GM23248 (cell line): ENCODE measurements around the gene MEIS2. TPM values are rescaled to one million over a fixed set of nuclear protein-coding genes. Genes with fewer than 3 reads are reported as not detected.
A peak's percentile ranks its signal among the peaks of the same experiment; 100 is the strongest.

Experiments
- DNase-seq: peaks from one replicate; pipeline ENCODE4 v3.0.0-alpha.2; 2015
- H2AFZ ChIP-seq: fragments of 200-600 bp; sonication (generic); 2 replicates; pipeline ENCODE4 v1.6.1; 2016; ENCODE audit warnings: antibody characterized with exemption
- H3F3A ChIP-seq: fragments of 200-600 bp; sonication (generic); 2 replicates; pipeline ENCODE4 v1.6.1; 2016; ENCODE audit warnings: mild to moderate bottlenecking, antibody characterized with exemption, mixed run types; ENCODE audit not compliant: insufficient read depth
- H3K27ac ChIP-seq: fragments of 200-600 bp; sonication (generic); 2 replicates; pipeline ENCODE4 v1.5.1; 2016; ENCODE audit warnings: mild to moderate bottlenecking
- H3K27me3 ChIP-seq: fragments of 200-600 bp; sonication (generic); replicated peaks from 2 replicates; pipeline ENCODE4 v1.6.1; 2016; ENCODE audit warnings: mild to moderate bottlenecking; ENCODE audit not compliant: insufficient read depth
- H3K36me3 ChIP-seq: fragments of 200-600 bp; sonication (generic); 2 replicates; pipeline ENCODE4 v1.6.1; 2016; ENCODE audit warnings: low read depth, mild to moderate bottlenecking
- H3K4me1 ChIP-seq: fragments of 200-600 bp; sonication (generic); 2 replicates; pipeline ENCODE4 v1.6.1; 2016; ENCODE audit warnings: mild to moderate bottlenecking; ENCODE audit not compliant: insufficient read depth
- H3K4me2 ChIP-seq: fragments of 200-600 bp; sonication (generic); one replicate; pipeline ENCODE4 v1.6.1; 2016; ENCODE audit warnings: mild to moderate bottlenecking; ENCODE audit not compliant: unreplicated experiment
- H3K4me3 ChIP-seq: fragments of 200-600 bp; sonication (generic); 2 replicates; pipeline ENCODE4 v1.5.1; 2016; ENCODE audit warnings: mild to moderate bottlenecking
- H3K79me2 ChIP-seq: fragments of 200-600 bp; sonication (generic); 2 replicates; pipeline ENCODE4 v1.6.1; 2016; ENCODE audit warnings: mild to moderate bottlenecking; ENCODE audit not compliant: insufficient read depth
- H3K9ac ChIP-seq: fragments of 200-600 bp; sonication (generic); 2 replicates; pipeline ENCODE4 v1.6.1; 2016; ENCODE audit warnings: mild to moderate bottlenecking
- H3K9me2 ChIP-seq: fragments of 200-600 bp; sonication (generic); 2 replicates; pipeline ENCODE4 v1.6.1; 2016; ENCODE audit warnings: mixed run types, mild to moderate bottlenecking, moderate library complexity; ENCODE audit not compliant: insufficient read depth
- H3K9me3 ChIP-seq: fragments of 200-600 bp; sonication (generic); one replicate; pipeline ENCODE4 v1.6.1; 2017; ENCODE audit warnings: low read depth
- H4K20me1 ChIP-seq: fragments of 200-600 bp; sonication (generic); 2 replicates; pipeline ENCODE4 v1.6.0; 2016; ENCODE audit not compliant: insufficient read depth
- EZH2 ChIP-seq: fragments of 200-600 bp; sonication (generic); IDR thresholded peaks from 2 replicates; pipeline ENCODE4 v1.6.1; 2018; ENCODE audit warnings: antibody characterized with exemption, mild to moderate bottlenecking; ENCODE audit not compliant: insufficient read depth, poor library complexity, severe bottlenecking
- EZH2phosphoT487 ChIP-seq: fragments of 200-600 bp; sonication (generic); IDR thresholded peaks from 2 replicates; pipeline ENCODE4 v1.6.1; 2018; ENCODE audit warnings: antibody characterized with exemption, moderate library complexity, mild to moderate bottlenecking, low read depth; ENCODE audit not compliant: insufficient read depth
- WGBS, 2 experiments: methylation state at CpG; one replicate each; pipeline ENCODE4 v1.1.6; 2015 to 2017; ENCODE audit warnings: low lambda C conversion rate in 2 of 2, low coverage in 1 of 2; ENCODE audit errors: missing lambda C conversion rate in 2 of 2; 5-methylcytosine and 5-hydroxymethylcytosine counted together
- in situ Hi-C: fragments of 300-500 bp; cut with MboI; formaldehyde crosslinking; loops from 2 replicates; pipeline ENCODE4 v1.15.0; 2020
- polyA plus RNA-seq: library from polyadenylated mRNA; unstranded; fragments of >200 nt; fragmentation: Nextera tagmentation; extraction: Ambion mirVana; gene quantifications from 2 replicates; pipeline ENCODE4 v1.2.1, GENCODE V29; 2016
- total RNA-seq: library from RNA; depleted of rRNA; stranded (reverse); fragments of >200 nt; shearing (Covaris generic); gene quantifications from 2 replicates; pipeline ENCODE4 v1.2.3, GENCODE V29; 2014

Gene MEIS2
- total and polyA plus RNA-seq, 2 experiments from 2014 or later, result 23.7 to 24.1 TPM

- no peaks in the 10 kb centered on the region for H3K9me3 ChIP-seq
- H3K4me1 ChIP-seq, result peaks cover 6% of the 10 kb centered on the region; the same call in 1 of the 2 replicates
- TF ChIP-seq EZH2 (no peak), EZH2phosphoT487 (no peak)
- peaks cover 9% of the 10 kb centered on the region; the same call in 1 of the 2 replicates for H3K79me2 ChIP-seq
- 0 out of 2 replicates have a peak, but pooled peaks cover 10% of the 10 kb centered on the region for H3F3A ChIP-seq
- no peak overlapping the region for H3K4me3 ChIP-seq
- no peak for DNase-seq
- no peak overlapping the region for H3K9ac ChIP-seq
- no peak overlapping the region for H2AFZ ChIP-seq
- no peaks in the 10 kb centered on the region for H3K27me3 ChIP-seq
- H3K9me2 ChIP-seq, result no peaks in the 10 kb centered on the region
- peaks cover 5% of the 10 kb centered on the region; the same call in 1 of the 2 replicates for H3K36me3 ChIP-seq
- H3K4me2 ChIP-seq, result no peak overlapping the region
- H4K20me1 ChIP-seq, result peaks cover 5% of the 10 kb centered on the region; the same call in 1 of the 2 replicates
- no peak overlapping the region for H3K27ac ChIP-seq
- in situ Hi-C loops, result no loop called here
- 91 to 100% methylated on average over 1 of the region's 1 CpG for WGBS, 2 experiments
Measured at GRCh38 chr15:36960947-36961227, 139.5 kb downstream of the MEIS2 start.

DNA sequence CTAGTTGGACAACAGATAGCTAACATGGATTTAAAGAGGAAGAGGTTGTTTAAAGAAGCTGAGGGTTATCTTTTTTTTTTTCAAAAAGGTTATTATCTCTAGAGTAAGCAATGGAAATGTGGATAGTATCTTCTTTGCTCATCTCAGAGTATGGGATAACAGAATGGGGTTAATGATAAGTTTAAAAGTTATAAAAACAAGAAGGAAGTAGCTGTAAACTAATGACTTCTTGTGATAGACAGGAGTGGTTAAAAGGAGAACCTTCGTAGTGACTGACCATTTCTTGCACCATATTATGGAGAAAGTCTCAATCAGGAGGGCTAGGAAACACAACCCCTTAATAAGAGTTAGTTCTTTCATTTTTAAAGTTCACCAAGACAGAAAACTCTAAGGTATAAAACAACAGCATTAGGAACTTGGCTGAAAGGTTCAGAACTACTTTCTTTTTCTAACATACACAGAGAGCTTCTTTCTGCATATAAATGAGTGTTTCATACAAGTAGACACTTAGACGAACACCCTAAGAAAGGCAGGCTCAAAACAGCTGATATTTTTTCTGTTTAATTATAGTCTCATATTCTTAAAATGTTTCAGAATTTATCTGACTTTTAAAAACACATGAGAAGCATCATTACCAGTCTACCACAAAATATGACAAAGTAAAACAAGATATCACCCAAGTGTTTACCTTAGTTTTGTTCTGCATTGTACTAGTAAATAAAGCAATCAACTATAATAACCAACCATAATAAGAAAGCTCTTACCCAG lies 140.0 kb downstream of the MEIS2 start:
- H3K79me2 ChIP-seq, result peaks cover 9% of the 10 kb centered on the region; the same call in 1 of the 2 replicates
- no peak for DNase-seq
- H3F3A ChIP-seq, result 0 out of 2 replicates have a peak, but pooled peaks cover 10% of the 10 kb centered on the region
- H3K9me2 ChIP-seq, result no peaks in the 10 kb centered on the region
- no peaks in the 10 kb centered on the region for H3K27me3 ChIP-seq
- no peaks in the 10 kb centered on the region for H3K9me3 ChIP-seq
- H3K4me1 ChIP-seq, result peaks cover 6% of the 10 kb centered on the region; the same call in 1 of the 2 replicates
- no peak overlapping the region for H3K9ac ChIP-seq
- 76 to 78% methylated on average over 2 of the region's 2 CpGs for WGBS, 2 experiments
- in situ Hi-C loops, result no loop called here
- H2AFZ ChIP-seq, result no peak overlapping the region
- no peak overlapping the region for H3K4me3 ChIP-seq
- TF ChIP-seq EZH2, result no peak
- no peak for TF ChIP-seq EZH2phosphoT487
- H3K4me2 ChIP-seq, result no peak overlapping the region
- H3K27ac ChIP-seq, result no peak overlapping the region
- peaks cover 5% of the 10 kb centered on the region; the same call in 1 of the 2 replicates for H3K36me3 ChIP-seq
- peaks cover 6% of the 10 kb centered on the region; the same call in 1 of the 2 replicates for H4K20me1 ChIP-seq

DNA sequence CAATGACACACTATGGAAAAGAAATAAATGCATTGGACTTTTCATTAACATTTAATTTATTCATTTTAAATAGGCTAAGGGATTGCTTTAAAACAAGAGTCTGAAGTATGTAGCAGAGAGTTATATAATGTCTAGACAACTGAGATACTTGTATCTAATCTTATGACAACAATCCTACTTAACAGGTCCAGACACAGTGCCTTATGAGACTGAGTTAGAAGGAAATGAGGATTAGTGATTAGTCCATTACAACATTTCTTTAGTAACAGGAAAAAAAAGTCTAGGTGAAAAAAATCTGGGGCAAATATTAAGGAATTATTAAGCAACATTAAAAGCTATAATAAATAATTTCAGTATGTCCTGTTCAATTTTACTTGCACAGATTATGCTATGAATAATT lies 140.6 kb downstream of the MEIS2 start:
- DNase-seq, result no peak
- H3K9ac ChIP-seq, result no peak overlapping the region
- no peak overlapping the region for H3K4me2 ChIP-seq
- no peaks in the 10 kb centered on the region for H3K27me3 ChIP-seq
- H2AFZ ChIP-seq, result no peak overlapping the region
- TF ChIP-seq EZH2 (no peak), EZH2phosphoT487 (no peak)
- peaks cover 9% of the 10 kb centered on the region; the same call in 1 of the 2 replicates for H4K20me1 ChIP-seq
- peaks cover 5% of the 10 kb centered on the region; the same call in 1 of the 2 replicates for H3K36me3 ChIP-seq
- H3K9me2 ChIP-seq, result no peaks in the 10 kb centered on the region
- H3K79me2 ChIP-seq, result peaks cover 9% of the 10 kb centered on the region; the same call in 1 of the 2 replicates
- in situ Hi-C loops, result no loop called here
- H3K27ac ChIP-seq, result no peak overlapping the region
- peaks cover 6% of the 10 kb centered on the region; the same call in 1 of the 2 replicates for H3F3A ChIP-seq
- H3K9me3 ChIP-seq, result no peaks in the 10 kb centered on the region
- no peak overlapping the region for H3K4me3 ChIP-seq
- H3K4me1 ChIP-seq, result peaks cover 6% of the 10 kb centered on the region; the same call in 1 of the 2 replicates

DNA sequence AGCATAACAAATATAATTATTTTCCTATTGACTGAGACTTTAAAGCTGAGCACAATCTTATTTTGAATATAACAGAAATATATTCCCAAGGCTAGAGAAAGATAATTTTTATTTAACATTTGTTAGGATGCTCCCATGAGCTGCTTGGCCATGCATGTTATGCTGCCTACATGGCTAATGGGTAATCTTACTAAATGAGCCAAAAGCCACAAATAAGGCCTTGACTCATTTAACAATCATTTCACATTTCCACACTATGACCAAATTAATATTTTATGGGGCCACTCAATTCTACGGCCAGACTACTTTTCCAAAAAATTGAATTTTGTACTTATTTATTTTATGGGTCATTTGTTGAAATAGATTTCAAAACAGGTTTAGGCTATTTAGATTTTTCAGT lies 141.7 kb downstream of the MEIS2 start:
- Histone ChIP-seq H3K9me3 (no peaks in the 10 kb centered on the region), H3K4me3 (no peak overlapping the region), H3K79me2 (peaks cover 9% of the 10 kb centered on the region; the same call in 1 of the 2 replicates), H3K9ac (no peak overlapping the region), H3K4me2 (no peak overlapping the region), H2AFZ (no peak overlapping the region), H3K27me3 (no peaks in the 10 kb centered on the region), H3K36me3 (no peaks in the 10 kb centered on the region), H3F3A (peaks cover 10% of the 10 kb centered on the region), H3K27ac (no peak overlapping the region), H3K4me1 (peaks cover 6% of the 10 kb centered on the region; the same call in 1 of the 2 replicates), H3K9me2 (no peaks in the 10 kb centered on the region), H4K20me1 (peaks cover 9% of the 10 kb centered on the region; the same call in 1 of the 2 replicates)
- 71 to 88% methylated on average over 1 of the region's 1 CpG for WGBS, 2 experiments
- in situ Hi-C loops, result no loop called here
- TF ChIP-seq EZH2phosphoT487, result no peak
- TF ChIP-seq EZH2, result no peak
- peak; percentile 30 for DNase-seq
